Measurements from ENCODE around the gene GSTK1. TPM values are rescaled to one million over a fixed set of nuclear protein-coding genes. Genes with fewer than 3 reads are reported as not detected.

Gene GSTK1
- total RNA-seq, 1 experiment from 2014 or later = 79.9 TPM

DNA sequence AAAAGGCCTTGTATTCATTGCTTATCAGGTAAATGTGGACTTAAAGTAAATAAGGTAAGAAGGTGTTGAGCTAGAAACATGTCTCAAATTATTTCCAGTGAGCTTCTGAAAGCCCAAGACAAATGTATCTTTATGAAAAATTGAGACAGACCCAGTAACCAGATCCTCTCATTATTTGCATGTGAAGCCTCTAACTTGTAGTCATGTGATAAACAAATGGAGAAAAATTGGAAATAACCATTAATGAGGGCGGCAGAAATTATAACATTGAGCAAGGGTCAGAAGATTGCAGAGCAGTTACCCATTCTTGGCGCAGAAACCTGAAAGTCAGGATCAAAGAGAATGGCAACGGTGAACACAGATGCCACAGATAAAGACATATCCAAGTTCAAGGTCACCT, 41.5 kb upstream of the GSTK1 start, which contains the start of gene TAS2R40:
Gene TAS2R40 (plus strand): TSS at position 301 of the 400 bp plus-strand sequence. CDS start 42 bp downstream, at position 343.
- no peaks in the 10 kb centered on the region for H3K9me3 Mint-ChIP-seq (ENCODE audit: unreplicated experiment)
- no peak for DNase-seq (ENCODE audit: unreplicated experiment)
- TF ChIP-seq CTCF (IDR thresholded peaks at IDR 0.05; ENCODE audit: unreplicated experiment) = no peak
- no peaks in the 10 kb centered on the region for H3K36me3 Mint-ChIP-seq (ENCODE audit: insufficient read depth, unreplicated experiment)
- ChIA-PET POLR2A (interaction anchor here (0.8 kb wide), 1 partner anchor 215 kb away, joined by 3 read pairs; no protein-coding TSS in a partner anchor), CTCF (interaction anchor here (0.7 to 9.8 kb wide), 6 partner anchors 10 to 355 kb away, joined by 3 to 531 read pairs (median 6); no protein-coding TSS in a partner anchor)
- intact Hi-C loops (cut with micrococcal nuclease) = no loop called here
- H3K4me3 Mint-ChIP-seq (ENCODE audit: unreplicated experiment) = no peak within 1 kb of the TSS
- BruUV-seq (replicated peaks) = no TSS peak
- peaks cover 82% of the 10 kb centered on the region for H3K27me3 Mint-ChIP-seq (ENCODE audit: insufficient read depth, unreplicated experiment)
- no peak within 1 kb of the TSS for H3K27ac Mint-ChIP-seq (ENCODE audit: low read depth, unreplicated experiment)
- H3K4me1 Mint-ChIP-seq (ENCODE audit: insufficient read depth, unreplicated experiment) = no peaks in the 10 kb centered on the region

DNA sequence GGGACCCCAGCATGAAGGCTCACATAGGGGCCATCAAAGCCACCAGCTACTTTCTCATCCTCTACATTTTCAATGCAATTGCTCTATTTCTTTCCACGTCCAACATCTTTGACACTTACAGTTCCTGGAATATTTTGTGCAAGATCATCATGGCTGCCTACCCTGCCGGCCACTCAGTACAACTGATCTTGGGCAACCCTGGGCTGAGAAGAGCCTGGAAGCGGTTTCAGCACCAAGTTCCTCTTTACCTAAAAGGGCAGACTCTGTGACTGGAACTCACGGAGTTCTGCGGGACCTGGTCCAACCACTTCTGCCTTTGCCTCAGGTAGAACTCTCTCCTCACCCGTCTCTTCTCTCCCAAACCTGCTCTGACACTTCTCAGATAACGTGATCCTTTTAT, 40.5 kb upstream of the GSTK1 start:
- BruUV-seq (replicated peaks) = no TSS peak
- Mint-ChIP-seq H3K9me3 (ENCODE audit: unreplicated experiment) (no peaks in the 10 kb centered on the region), H3K4me1 (ENCODE audit: insufficient read depth, unreplicated experiment) (no peaks in the 10 kb centered on the region), H3K27ac (ENCODE audit: low read depth, unreplicated experiment) (no peak overlapping the region), H3K36me3 (ENCODE audit: insufficient read depth, unreplicated experiment) (no peaks in the 10 kb centered on the region), H3K4me3 (ENCODE audit: unreplicated experiment) (no peak overlapping the region), H3K27me3 (ENCODE audit: insufficient read depth, unreplicated experiment) (peaks cover 76% of the 10 kb centered on the region)
- CTCF ChIA-PET = interaction anchor here (0.6 to 9.8 kb wide), 5 partner anchors 17 to 212 kb away, joined by 3 to 531 read pairs (median 4); no protein-coding TSS in a partner anchor
- intact Hi-C loops (cut with micrococcal nuclease) = no loop called here
- DNase-seq (ENCODE audit: unreplicated experiment) = no peak
- POLR2A ChIA-PET = interaction anchor here (0.8 kb wide), 1 partner anchor 216 kb away, joined by 3 read pairs; no protein-coding TSS in a partner anchor
- no peak for TF ChIP-seq CTCF (IDR thresholded peaks at IDR 0.05; ENCODE audit: unreplicated experiment)

- Mint-ChIP-seq H3K4me3 (ENCODE audit: unreplicated experiment) (no peak overlapping the region), H3K36me3 (ENCODE audit: insufficient read depth, unreplicated experiment) (no peaks in the 10 kb centered on the region), H3K4me1 (ENCODE audit: insufficient read depth, unreplicated experiment) (no peaks in the 10 kb centered on the region), H3K27ac (ENCODE audit: low read depth, unreplicated experiment) (no peak overlapping the region), H3K9me3 (ENCODE audit: unreplicated experiment) (no peaks in the 10 kb centered on the region), H3K27me3 (ENCODE audit: insufficient read depth, unreplicated experiment) (peaks cover 66% of the 10 kb centered on the region)
- ChIA-PET POLR2A (no interaction called here), CTCF (interaction anchor here (0.5 to 1.4 kb wide), 5 partner anchors 9 to 710 kb away, joined by 3 to 12 read pairs (median 4); no protein-coding TSS in a partner anchor)
- no TSS peak for BruUV-seq (replicated peaks)
- no peak for DNase-seq (ENCODE audit: unreplicated experiment)
- no peak for TF ChIP-seq CTCF (IDR thresholded peaks at IDR 0.05; ENCODE audit: unreplicated experiment)
- intact Hi-C loops (cut with micrococcal nuclease) = no loop called here
These were observed 39.5 kb upstream of the GSTK1 start for GRCh38 chr7:143223784-143224183.

- no peak for DNase-seq (ENCODE audit: unreplicated experiment)
- Mint-ChIP-seq H3K27me3 (ENCODE audit: insufficient read depth, unreplicated experiment) (peaks cover 57% of the 10 kb centered on the region), H3K27ac (ENCODE audit: low read depth, unreplicated experiment) (no peak overlapping the region), H3K9me3 (ENCODE audit: unreplicated experiment) (no peaks in the 10 kb centered on the region), H3K4me1 (ENCODE audit: insufficient read depth, unreplicated experiment) (no peaks in the 10 kb centered on the region), H3K4me3 (ENCODE audit: unreplicated experiment) (no peak overlapping the region), H3K36me3 (ENCODE audit: insufficient read depth, unreplicated experiment) (no peaks in the 10 kb centered on the region)
- intact Hi-C loops (cut with micrococcal nuclease) = no loop called here
- no TSS peak for BruUV-seq (replicated peaks)
- ChIA-PET CTCF (interaction anchor here (0.7 kb wide), 1 partner anchor 223 kb away, joined by 3 read pairs; no protein-coding TSS in a partner anchor), POLR2A (no interaction called here)
- no peak for TF ChIP-seq CTCF (IDR thresholded peaks at IDR 0.05; ENCODE audit: unreplicated experiment)
These were observed 38.2 kb upstream of the GSTK1 start for GRCh38 chr7:143225047-143225446.

All from MCF 10A (cell line).